Fibroblast of the aortic adventitia (primary cell): ENCODE data around the gene CD2. TPM values are rescaled to one million over a fixed set of nuclear protein-coding genes. Genes with fewer than 3 reads are reported as not detected.
A peak's percentile ranks its signal among the peaks of the same experiment; 100 is the strongest.

Experiments used
- DNase-seq: peaks from one replicate; pipeline ENCODE4 v3.0.0-alpha.2; 2010; ENCODE audit warnings: low read depth
- H3K4me3 ChIP-seq: 2 replicates; pipeline ENCODE4 v1.5.1; 2011; ENCODE audit warnings: low read depth, mild to moderate bottlenecking, control low read depth, low read length, moderate library complexity
- CTCF ChIP-seq: IDR thresholded peaks from 2 replicates; pipeline ENCODE4 v1.5.1; 2011; ENCODE audit warnings: mild to moderate bottlenecking, low read length, control low read depth, inconsistent platforms; ENCODE audit not compliant: insufficient read depth
- total RNA-seq: library from RNA; depleted of rRNA; stranded (reverse); fragments of >200 nt; gene quantifications from 2 replicates; pipeline ENCODE4 v1.2.3, GENCODE V29; 2012; ENCODE audit warnings: low replicate concordance

The CD2 gene
- total RNA-seq, 1 donor = not detected

- DNase-seq = peak; percentile 61
- no peak overlapping the region for H3K4me3 ChIP-seq
- no peak for TF ChIP-seq CTCF
These were observed 18.4 kb downstream of the CD2 start for GRCh38 chr1:116772648-116773045.

GRCh38 chr1:116775116-116775752 is 21.0 kb downstream of the CD2 start:
- no peak overlapping the region for H3K4me3 ChIP-seq
- DNase-seq = no peak
- TF ChIP-seq CTCF = no peak

- peak; percentile 87 for DNase-seq
- TF ChIP-seq CTCF = no peak
- no peak overlapping the region for H3K4me3 ChIP-seq
These were observed 23.9 kb downstream of the CD2 start for GRCh38 chr1:116777831-116778830.

- DNase-seq = no peak
- no peak overlapping the region for H3K4me3 ChIP-seq
- TF ChIP-seq CTCF = no peak
These were observed 26.8 kb downstream of the CD2 start for GRCh38 chr1:116781034-116781433.

GRCh38 chr1:116785006-116785405 is 30.8 kb downstream of the CD2 start:
- H3K4me3 ChIP-seq = no peak overlapping the region
- no peak for TF ChIP-seq CTCF
- DNase-seq = no peak

- no peak for TF ChIP-seq CTCF
- no peak for DNase-seq
- no peak overlapping the region for H3K4me3 ChIP-seq
These were observed 31.8 kb downstream of the CD2 start for GRCh38 chr1:116786049-116786448.
